Fibroblast of skin of abdomen (primary cell): ENCODE data around the gene SPEG.
A peak's percentile ranks its signal among the peaks of the same experiment; 100 is the strongest.

Experiments used
- DNase-seq: peaks from one replicate; pipeline ENCODE4 v3.0.0-alpha.2; 2013

SPEG gene

GRCh38 chr2:219444566-219445091 lies 10.0 kb downstream of the SPEG start:
- DNase-seq, result no peak

- DNase-seq, result no peak
Measured at GRCh38 chr2:219445220-219445640, 10.6 kb downstream of the SPEG start.

GRCh38 chr2:219446101-219446504 lies 11.5 kb downstream of the SPEG start:
- peak; percentile 64 for DNase-seq

GRCh38 chr2:219446689-219447088 lies 12.0 kb downstream of the SPEG start:
- no peak for DNase-seq

GRCh38 chr2:219447242-219448098 lies 12.8 kb downstream of the SPEG start:
- DNase-seq, result peak; percentile 35

- no peak for DNase-seq
Measured at GRCh38 chr2:219448099-219448775, 13.6 kb downstream of the SPEG start.

- DNase-seq, result no peak
Measured at GRCh38 chr2:219448776-219449341, 14.2 kb downstream of the SPEG start.

- no peak for DNase-seq
Measured at GRCh38 chr2:219449609-219450008, 15.0 kb downstream of the SPEG start.

- no peak for DNase-seq
Measured at GRCh38 chr2:219451661-219452360, 17.2 kb downstream of the SPEG start.

- peak; percentile 99 for DNase-seq
Measured at GRCh38 chr2:219452361-219453317, 18.0 kb downstream of the SPEG start.

- peak; percentile 98 for DNase-seq
Measured at GRCh38 chr2:219453671-219454590, 19.3 kb downstream of the SPEG start.

- DNase-seq, result no peak
Measured at GRCh38 chr2:219455581-219455980, 20.9 kb downstream of the SPEG start.

- DNase-seq, result no peak
Measured at GRCh38 chr2:219457784-219458369, 23.2 kb downstream of the SPEG start.

GRCh38 chr2:219458996-219459395 lies 24.4 kb downstream of the SPEG start:
- no peak for DNase-seq

GRCh38 chr2:219459460-219460311 lies 25.0 kb downstream of the SPEG start:
- peak; percentile 53 for DNase-seq

GRCh38 chr2:219460424-219460926 lies 25.8 kb downstream of the SPEG start:
- DNase-seq, result peak; percentile 86

- peak; percentile 52 for DNase-seq
Measured at GRCh38 chr2:219461047-219461514, 26.4 kb downstream of the SPEG start.

GRCh38 chr2:219461669-219462068 lies 27.0 kb downstream of the SPEG start:
- no peak for DNase-seq

GRCh38 chr2:219462349-219462748 lies 27.7 kb downstream of the SPEG start:
- DNase-seq, result no peak
